MCF 10A (cell line): Measurements from ENCODE around the gene NPTXR. TPM values are rescaled to one million over a fixed set of nuclear protein-coding genes. Genes with fewer than 3 reads are reported as not detected.

Source experiments
- BruUV-seq: library from RNA; stranded (reverse); fragments of 400-500 nt; replicated peaks from 2 replicates; lab custom pipeline; 2021; lab: Mats Ljungman, UMichigan
- CTCF ChIA-PET: fragments of 300-600 bp; sonication (Branson Sonifier 250); formaldehyde crosslinking; extraction: SDS; loops from one replicate; lab custom pipeline; 2021; ENCODE audit warnings: antibody characterized with exemption, inconsistent platforms; lab: Yijun Ruan, JAX
- POLR2A ChIA-PET: fragments of 300-600, 350-650 bp; sonication (Branson Sonifier 250); formaldehyde crosslinking; extraction: SDS; loops from one replicate; lab custom pipeline; 2020; ENCODE audit warnings: antibody characterized with exemption, inconsistent platforms; lab: Yijun Ruan, JAX
- DNase-seq: peaks from one replicate; pipeline ENCODE4 v3.0.0-alpha.2; 2018; ENCODE audit not compliant: unreplicated experiment
- H3K27ac Mint-ChIP-seq: one replicate; pipeline ENCODE4 v1.8.0; 2022; ENCODE audit warnings: mild to moderate bottlenecking, low read depth, mixed read lengths; ENCODE audit not compliant: unreplicated experiment
- H3K27me3 Mint-ChIP-seq: one replicate; pipeline ENCODE4 v1.8.0; 2022; ENCODE audit warnings: mixed read lengths; ENCODE audit not compliant: insufficient read depth, unreplicated experiment
- H3K36me3 Mint-ChIP-seq: one replicate; pipeline ENCODE4 v1.8.0; 2022; ENCODE audit warnings: mild to moderate bottlenecking, moderate library complexity, mixed read lengths; ENCODE audit not compliant: insufficient read depth, unreplicated experiment
- H3K4me1 Mint-ChIP-seq: one replicate; pipeline ENCODE4 v1.8.0; 2022; ENCODE audit warnings: mixed read lengths; ENCODE audit not compliant: insufficient read depth, unreplicated experiment
- H3K4me3 Mint-ChIP-seq: one replicate; pipeline ENCODE4 v1.8.0; 2022; ENCODE audit warnings: mild to moderate bottlenecking, moderate library complexity, mixed read lengths; ENCODE audit not compliant: unreplicated experiment
- H3K9me3 Mint-ChIP-seq: one replicate; pipeline ENCODE4 v1.8.0; 2022; ENCODE audit warnings: mixed read lengths; ENCODE audit not compliant: unreplicated experiment
- CTCF ChIP-seq: fragments of 200-600 bp; IDR thresholded peaks from one replicate; pipeline ENCODE4 v1.8.0; 2022; ENCODE audit warnings: antibody characterized with exemption, mild to moderate bottlenecking; ENCODE audit not compliant: unreplicated experiment
- intact Hi-C: fragments of 100-400 bp; cut with micrococcal nuclease; formaldehyde crosslinking; loops from 2 replicates; pipeline ENCODE4 v1.14.1; 2022
- total RNA-seq: library from RNA; stranded (reverse); gene quantifications from 2 replicates; pipeline ENCODE4 v1.2.3, GENCODE V29; 2022

Gene NPTXR
- total RNA-seq, 1 experiment from 2014 or later, result 0.93 TPM

- Mint-ChIP-seq H3K9me3 (no peaks in the 10 kb centered on the region), H3K36me3 (peaks cover 7% of the 10 kb centered on the region), H3K27ac (peak overlapping the region; percentile 8), H3K4me3 (no peak overlapping the region), H3K4me1 (no peaks in the 10 kb centered on the region), H3K27me3 (no peaks in the 10 kb centered on the region)
- ChIA-PET CTCF (no interaction called here), POLR2A (interaction anchor here (0.7 to 1.2 kb wide), 2 partner anchors 89 to 744 kb away, joined by 3 to 4 read pairs; no protein-coding TSS in a partner anchor)
- DNase-seq, result no peak
- no TSS peak for BruUV-seq
- intact Hi-C loops, result no loop called here
- no peak for TF ChIP-seq CTCF
Measured at GRCh38 chr22:38864361-38865191, 20.7 kb upstream of the NPTXR start.

- ChIA-PET CTCF (no interaction called here), POLR2A (interaction anchor here (0.7 kb wide), 2 partner anchors 288 to 743 kb away, joined by 3 read pairs; no protein-coding TSS in a partner anchor)
- H3K4me1 Mint-ChIP-seq, result no peaks in the 10 kb centered on the region
- DNase-seq, result no peak
- intact Hi-C loops, result no loop called here
- H3K4me3 Mint-ChIP-seq, result no peak overlapping the region
- H3K36me3 Mint-ChIP-seq, result peaks cover 7% of the 10 kb centered on the region
- no peaks in the 10 kb centered on the region for H3K9me3 Mint-ChIP-seq
- no TSS peak for BruUV-seq
- no peak overlapping the region for H3K27ac Mint-ChIP-seq
- H3K27me3 Mint-ChIP-seq, result no peaks in the 10 kb centered on the region
- TF ChIP-seq CTCF, result no peak
Measured at GRCh38 chr22:38863531-38864131, 19.8 kb upstream of the NPTXR start.

- H3K27me3 Mint-ChIP-seq, result no peaks in the 10 kb centered on the region
- intact Hi-C loops, result no loop called here
- H3K36me3 Mint-ChIP-seq, result peaks cover 7% of the 10 kb centered on the region
- CTCF ChIA-PET, result interaction anchor here (2.1 kb wide), 1 partner anchor 7 kb away, joined by 6 read pairs; no protein-coding TSS in a partner anchor
- POLR2A ChIA-PET, result no interaction called here
- no peak for DNase-seq
- H3K4me3 Mint-ChIP-seq, result no peak overlapping the region
- no TSS peak for BruUV-seq
- H3K27ac Mint-ChIP-seq, result peak overlapping the region; percentile 23
- no peaks in the 10 kb centered on the region for H3K4me1 Mint-ChIP-seq
- H3K9me3 Mint-ChIP-seq, result no peaks in the 10 kb centered on the region
- no peak for TF ChIP-seq CTCF
Measured at GRCh38 chr22:38862375-38863329, 18.8 kb upstream of the NPTXR start.
